ENCODE measurements around the gene ADAMTS12.

Gene ADAMTS12

GRCh38 chr5:33504570-33504969, 387.2 kb downstream of the ADAMTS12 start:
- H3K9me3 ChIP-seq (replicated peaks; ENCODE audit: low read length), result no peaks in the 10 kb centered on the region
- H3K4me2 ChIP-seq (ENCODE audit: low read length), result no peak overlapping the region
- H3K9ac ChIP-seq (ENCODE audit: low read depth, low read length), result no peak overlapping the region
- H3K27me3 ChIP-seq (ENCODE audit: control insufficient read depth, insufficient read depth, low read length), result no peaks in the 10 kb centered on the region
- no peak overlapping the region for H3K4me3 ChIP-seq (ENCODE audit: low read length)
- H3K4me1 ChIP-seq (ENCODE audit: control insufficient read depth, insufficient read depth, low read length), result no peaks in the 10 kb centered on the region
- H3K36me3 ChIP-seq (ENCODE audit: insufficient read depth, low read length), result no peaks in the 10 kb centered on the region

DNA sequence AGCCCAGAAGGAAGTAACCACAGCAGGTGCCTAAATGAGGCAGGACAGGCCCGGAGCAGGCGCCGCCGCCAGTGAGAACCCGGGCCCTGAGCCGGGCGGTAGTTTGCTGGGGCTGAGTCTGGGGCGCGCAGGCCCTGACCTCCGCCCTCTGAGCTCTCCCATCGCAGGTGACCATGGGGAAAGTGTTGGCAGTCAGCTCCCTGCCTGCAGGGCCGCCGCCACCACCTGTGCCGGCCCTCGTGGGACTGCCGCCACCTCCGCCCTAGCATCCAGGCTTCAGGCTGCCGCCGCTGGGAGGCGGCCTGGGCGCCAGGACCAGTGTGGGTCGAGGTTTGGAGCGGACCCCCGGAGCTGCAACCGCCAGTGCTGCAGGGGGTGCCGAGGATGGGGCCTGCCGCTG, 389.9 kb downstream of the ADAMTS12 start:
- H3K36me3 ChIP-seq (ENCODE audit: insufficient read depth, low read length), result no peaks in the 10 kb centered on the region
- H3K4me1 ChIP-seq (ENCODE audit: control insufficient read depth, insufficient read depth, low read length), result no peaks in the 10 kb centered on the region
- H3K27me3 ChIP-seq (ENCODE audit: control insufficient read depth, insufficient read depth, low read length), result no peaks in the 10 kb centered on the region
- no peaks in the 10 kb centered on the region for H3K9me3 ChIP-seq (replicated peaks; ENCODE audit: low read length)
- H3K4me3 ChIP-seq (ENCODE audit: low read length), result no peak overlapping the region
- H3K4me2 ChIP-seq (ENCODE audit: low read length), result no peak overlapping the region
- no peak overlapping the region for H3K9ac ChIP-seq (ENCODE audit: low read depth, low read length)

GRCh38 chr5:33501260-33501659, 390.5 kb downstream of the ADAMTS12 start:
- H3K4me3 ChIP-seq (ENCODE audit: low read length), result no peak overlapping the region
- H3K36me3 ChIP-seq (ENCODE audit: insufficient read depth, low read length), result no peaks in the 10 kb centered on the region
- no peaks in the 10 kb centered on the region for H3K9me3 ChIP-seq (replicated peaks; ENCODE audit: low read length)
- H3K9ac ChIP-seq (ENCODE audit: low read depth, low read length), result no peak overlapping the region
- no peaks in the 10 kb centered on the region for H3K4me1 ChIP-seq (ENCODE audit: control insufficient read depth, insufficient read depth, low read length)
- H3K4me2 ChIP-seq (ENCODE audit: low read length), result no peak overlapping the region
- H3K27me3 ChIP-seq (ENCODE audit: control insufficient read depth, insufficient read depth, low read length), result no peaks in the 10 kb centered on the region

DNA sequence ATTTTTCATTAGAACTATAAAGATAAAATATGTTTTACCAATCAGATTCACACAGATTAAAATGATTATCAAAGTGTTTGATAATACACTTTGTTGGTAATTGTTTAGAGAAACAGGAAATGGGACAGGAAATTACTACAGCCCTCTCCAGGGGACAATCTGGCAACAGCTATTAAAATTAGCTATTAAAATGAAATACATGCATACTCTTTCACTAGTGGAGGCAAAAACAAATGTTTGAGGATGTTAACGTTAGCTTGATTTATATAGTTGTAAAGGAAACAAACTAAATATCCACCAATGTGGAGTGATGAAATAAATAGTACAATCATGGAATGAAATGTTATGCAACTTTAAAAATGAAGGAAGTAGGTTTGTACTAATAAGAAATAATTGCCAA, 397.3 kb downstream of the ADAMTS12 start:
- Histone ChIP-seq H3K4me1 (ENCODE audit: control insufficient read depth, insufficient read depth, low read length) (no peaks in the 10 kb centered on the region), H3K4me3 (ENCODE audit: low read length) (no peak overlapping the region), H3K9ac (ENCODE audit: low read depth, low read length) (no peak overlapping the region), H3K36me3 (ENCODE audit: insufficient read depth, low read length) (no peaks in the 10 kb centered on the region), H3K4me2 (ENCODE audit: low read length) (no peak overlapping the region), H3K27me3 (ENCODE audit: control insufficient read depth, insufficient read depth, low read length) (no peaks in the 10 kb centered on the region), H3K9me3 (replicated peaks; ENCODE audit: low read length) (no peaks in the 10 kb centered on the region)

- H3K9ac ChIP-seq (ENCODE audit: low read depth, low read length), result no peak overlapping the region
- H3K4me1 ChIP-seq (ENCODE audit: control insufficient read depth, insufficient read depth, low read length), result no peaks in the 10 kb centered on the region
- no peaks in the 10 kb centered on the region for H3K9me3 ChIP-seq (replicated peaks; ENCODE audit: low read length)
- H3K27me3 ChIP-seq (ENCODE audit: control insufficient read depth, insufficient read depth, low read length), result no peaks in the 10 kb centered on the region
- no peaks in the 10 kb centered on the region for H3K36me3 ChIP-seq (ENCODE audit: insufficient read depth, low read length)
- H3K4me3 ChIP-seq (ENCODE audit: low read length), result no peak overlapping the region
- no peak overlapping the region for H3K4me2 ChIP-seq (ENCODE audit: low read length)
Observed at GRCh38 chr5:33491941-33492340, 399.8 kb downstream of the ADAMTS12 start.

DNA sequence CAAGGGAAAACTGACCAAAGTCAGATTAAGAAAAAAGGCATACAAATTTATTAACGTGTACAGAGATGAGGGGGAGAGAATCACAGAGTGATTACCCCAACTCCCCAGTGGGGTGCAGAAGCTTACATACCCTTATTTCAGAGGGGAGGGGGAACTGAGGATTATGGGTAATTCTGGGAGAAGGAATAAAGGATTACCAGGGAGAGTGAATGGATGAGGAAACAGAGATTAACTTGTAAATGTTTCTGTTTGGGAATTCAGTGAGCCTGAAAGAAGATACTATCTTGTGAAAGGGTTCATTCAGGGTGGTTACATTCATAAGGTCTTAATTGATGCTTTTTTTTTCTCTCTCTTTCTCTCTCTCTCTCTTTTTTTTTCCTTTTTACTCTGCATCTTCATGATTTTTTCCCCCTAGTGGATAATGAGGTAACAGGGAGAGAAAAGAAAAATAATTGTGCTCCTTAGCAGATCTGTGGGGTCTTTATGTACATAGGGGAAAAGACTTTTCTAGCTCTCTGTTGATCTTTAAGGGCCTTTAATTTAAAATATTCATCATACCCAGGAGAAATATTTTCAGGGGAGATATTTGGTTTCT, 401.6 kb downstream of the ADAMTS12 start:
- no peak overlapping the region for H3K4me3 ChIP-seq (ENCODE audit: low read length)
- no peaks in the 10 kb centered on the region for H3K36me3 ChIP-seq (ENCODE audit: insufficient read depth, low read length)
- no peaks in the 10 kb centered on the region for H3K27me3 ChIP-seq (ENCODE audit: control insufficient read depth, insufficient read depth, low read length)
- H3K4me2 ChIP-seq (ENCODE audit: low read length), result no peak overlapping the region
- H3K9ac ChIP-seq (ENCODE audit: low read depth, low read length), result no peak overlapping the region
- no peaks in the 10 kb centered on the region for H3K4me1 ChIP-seq (ENCODE audit: control insufficient read depth, insufficient read depth, low read length)
- H3K9me3 ChIP-seq (replicated peaks; ENCODE audit: low read length), result no peaks in the 10 kb centered on the region

- Histone ChIP-seq H3K27me3 (ENCODE audit: control insufficient read depth, insufficient read depth, low read length) (no peaks in the 10 kb centered on the region), H3K4me3 (ENCODE audit: low read length) (no peak overlapping the region), H3K9me3 (replicated peaks; ENCODE audit: low read length) (no peaks in the 10 kb centered on the region), H3K4me1 (ENCODE audit: control insufficient read depth, insufficient read depth, low read length) (no peaks in the 10 kb centered on the region), H3K9ac (ENCODE audit: low read depth, low read length) (no peak overlapping the region), H3K36me3 (ENCODE audit: insufficient read depth, low read length) (no peaks in the 10 kb centered on the region), H3K4me2 (ENCODE audit: low read length) (no peak overlapping the region)
Observed at GRCh38 chr5:33489481-33490067, 402.2 kb downstream of the ADAMTS12 start.

GRCh38 chr5:33488558-33489355, 403.0 kb downstream of the ADAMTS12 start:
- Histone ChIP-seq H3K4me3 (ENCODE audit: low read length) (no peak overlapping the region), H3K36me3 (ENCODE audit: insufficient read depth, low read length) (no peaks in the 10 kb centered on the region), H3K4me1 (ENCODE audit: control insufficient read depth, insufficient read depth, low read length) (no peaks in the 10 kb centered on the region), H3K9ac (ENCODE audit: low read depth, low read length) (no peak overlapping the region), H3K9me3 (replicated peaks; ENCODE audit: low read length) (no peaks in the 10 kb centered on the region), H3K4me2 (ENCODE audit: low read length) (no peak overlapping the region), H3K27me3 (ENCODE audit: control insufficient read depth, insufficient read depth, low read length) (no peaks in the 10 kb centered on the region)

GRCh38 chr5:33487236-33487635, 404.6 kb downstream of the ADAMTS12 start:
- Histone ChIP-seq H3K36me3 (ENCODE audit: insufficient read depth, low read length) (no peaks in the 10 kb centered on the region), H3K9me3 (replicated peaks; ENCODE audit: low read length) (no peaks in the 10 kb centered on the region), H3K27me3 (ENCODE audit: control insufficient read depth, insufficient read depth, low read length) (no peaks in the 10 kb centered on the region), H3K4me1 (ENCODE audit: control insufficient read depth, insufficient read depth, low read length) (no peaks in the 10 kb centered on the region), H3K4me3 (ENCODE audit: low read length) (no peak overlapping the region), H3K4me2 (ENCODE audit: low read length) (no peak overlapping the region), H3K9ac (ENCODE audit: low read depth, low read length) (no peak overlapping the region)

DNA sequence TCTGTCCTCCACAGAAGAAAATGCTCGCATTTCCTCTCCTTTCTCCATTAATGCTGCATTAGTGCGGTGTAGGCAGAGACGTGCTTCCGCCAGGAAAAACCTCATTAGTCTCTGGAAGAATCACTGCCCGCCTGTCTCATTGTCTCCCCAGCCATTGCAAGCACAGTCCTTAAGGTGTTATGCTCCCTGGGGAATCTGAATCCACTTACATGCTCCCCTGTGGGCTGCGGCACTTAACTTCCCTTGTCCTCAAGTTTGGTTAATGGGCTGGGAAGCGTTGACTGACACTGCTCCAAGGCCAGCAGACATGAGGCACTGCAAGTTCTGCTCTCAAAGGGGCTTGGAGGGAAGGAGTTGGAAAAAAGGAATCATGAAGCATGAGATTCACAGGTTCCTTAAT, 409.5 kb downstream of the ADAMTS12 start:
- H3K4me2 ChIP-seq (ENCODE audit: low read length), result no peak overlapping the region
- no peaks in the 10 kb centered on the region for H3K36me3 ChIP-seq (ENCODE audit: insufficient read depth, low read length)
- no peaks in the 10 kb centered on the region for H3K27me3 ChIP-seq (ENCODE audit: control insufficient read depth, insufficient read depth, low read length)
- H3K4me3 ChIP-seq (ENCODE audit: low read length), result no peak overlapping the region
- H3K4me1 ChIP-seq (ENCODE audit: control insufficient read depth, insufficient read depth, low read length), result no peaks in the 10 kb centered on the region
- no peak overlapping the region for H3K9ac ChIP-seq (ENCODE audit: low read depth, low read length)
- H3K9me3 ChIP-seq (replicated peaks; ENCODE audit: low read length), result no peaks in the 10 kb centered on the region

- H3K4me3 ChIP-seq (ENCODE audit: low read length), result no peak overlapping the region
- no peaks in the 10 kb centered on the region for H3K4me1 ChIP-seq (ENCODE audit: control insufficient read depth, insufficient read depth, low read length)
- H3K9me3 ChIP-seq (replicated peaks; ENCODE audit: low read length), result no peaks in the 10 kb centered on the region
- no peak overlapping the region for H3K4me2 ChIP-seq (ENCODE audit: low read length)
- no peaks in the 10 kb centered on the region for H3K36me3 ChIP-seq (ENCODE audit: insufficient read depth, low read length)
- no peaks in the 10 kb centered on the region for H3K27me3 ChIP-seq (ENCODE audit: control insufficient read depth, insufficient read depth, low read length)
- no peak overlapping the region for H3K9ac ChIP-seq (ENCODE audit: low read depth, low read length)
Observed at GRCh38 chr5:33480876-33481275, 410.9 kb downstream of the ADAMTS12 start.

- H3K4me2 ChIP-seq (ENCODE audit: low read length), result no peak overlapping the region
- no peaks in the 10 kb centered on the region for H3K4me1 ChIP-seq (ENCODE audit: control insufficient read depth, insufficient read depth, low read length)
- no peaks in the 10 kb centered on the region for H3K9me3 ChIP-seq (replicated peaks; ENCODE audit: low read length)
- H3K4me3 ChIP-seq (ENCODE audit: low read length), result no peak overlapping the region
- no peaks in the 10 kb centered on the region for H3K27me3 ChIP-seq (ENCODE audit: control insufficient read depth, insufficient read depth, low read length)
- H3K9ac ChIP-seq (ENCODE audit: low read depth, low read length), result no peak overlapping the region
- H3K36me3 ChIP-seq (ENCODE audit: insufficient read depth, low read length), result peaks cover 5% of the 10 kb centered on the region
Observed at GRCh38 chr5:33479311-33479710, 412.5 kb downstream of the ADAMTS12 start.

All from skeletal muscle satellite cell (primary cell).